C1 segment of cervical spinal cord (tissue), 14 donors: Measurements from ENCODE around the gene JOSD2.

ENCODE experiments used
- DNase-seq, 14 donors: peaks; one replicate each; lab custom pipeline; 2025; lab: John Stamatoyannopoulos, UW

Gene JOSD2

DNA sequence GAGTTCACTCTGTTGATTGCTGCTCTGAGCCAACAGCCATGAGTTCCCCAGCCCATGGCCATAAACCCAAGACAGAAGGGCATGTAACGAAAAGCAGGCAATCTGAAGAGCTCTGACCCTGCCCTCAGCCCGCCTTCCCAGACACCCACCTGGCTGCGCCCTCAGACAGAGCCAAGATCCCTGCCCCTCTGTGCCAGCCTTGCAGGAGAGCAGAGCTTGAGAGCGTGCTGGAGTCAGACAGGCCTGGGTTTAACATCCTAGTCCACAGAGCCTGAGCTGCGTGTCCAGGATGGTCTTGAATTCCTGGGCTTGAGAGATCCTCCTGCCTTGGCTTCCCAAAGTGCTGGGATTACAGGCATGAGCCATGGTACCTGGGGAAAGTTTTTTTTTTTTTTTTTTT is 53.7 kb downstream of the JOSD2 start:
- DNase-seq = no peak
